Osteoblast (primary cell): Measurements from ENCODE around the gene HPSE2. TPM values are rescaled to one million over a fixed set of nuclear protein-coding genes. Genes with fewer than 3 reads are reported as not detected.

Source experiments
- DNase-seq: peaks from one replicate; pipeline ENCODE4 v3.0.0; 2011; ENCODE audit warnings: low spot score, mixed read lengths; ENCODE audit not compliant: insufficient read length; ENCODE audit errors: missing footprints
- H2AFZ ChIP-seq: 2 replicates; pipeline ENCODE4 v1.6.0; 2011; ENCODE audit warnings: mild to moderate bottlenecking, low read length
- H3K27ac ChIP-seq: 2 replicates; pipeline ENCODE4 v1.5.1; 2011; ENCODE audit warnings: mild to moderate bottlenecking, low read depth, low read length, moderate library complexity
- H3K27me3 ChIP-seq: 2 replicates; pipeline ENCODE4 v1.6.0; 2012; ENCODE audit warnings: mild to moderate bottlenecking, control low read depth, inconsistent platforms, low read length, moderate library complexity; ENCODE audit not compliant: insufficient read depth
- H3K36me3 ChIP-seq: 2 replicates; pipeline ENCODE4 v1.5.1; 2011; ENCODE audit warnings: mild to moderate bottlenecking, low read length, control low read depth, moderate library complexity; ENCODE audit not compliant: insufficient read depth
- H3K4me1 ChIP-seq: 2 replicates; pipeline ENCODE4 v1.5.1; 2011; ENCODE audit warnings: mild to moderate bottlenecking, low read length, control low read depth, moderate library complexity; ENCODE audit not compliant: insufficient read depth
- H3K4me2 ChIP-seq: 2 replicates; pipeline ENCODE4 v1.6.0; 2011; ENCODE audit warnings: mild to moderate bottlenecking, low read length; ENCODE audit not compliant: insufficient read depth
- H3K4me3 ChIP-seq: fragments of 200-600 bp; sonication (generic); 3 replicates; pipeline ENCODE4 v1.5.1; 2012; ENCODE audit warnings: mild to moderate bottlenecking, low read length, inconsistent platforms; ENCODE audit not compliant: insufficient read depth
- H3K79me2 ChIP-seq: 2 replicates; pipeline ENCODE4 v1.6.0; 2012; ENCODE audit warnings: mild to moderate bottlenecking, low read length, control low read depth, inconsistent platforms; ENCODE audit not compliant: insufficient read depth
- H3K9me3 ChIP-seq: 2 replicates; pipeline ENCODE4 v1.5.1; 2011; ENCODE audit warnings: low read depth, low read length, control low read depth
- H4K20me1 ChIP-seq: 2 replicates; pipeline ENCODE4 v1.6.0; 2012; ENCODE audit warnings: mild to moderate bottlenecking, low read length, control low read depth; ENCODE audit not compliant: insufficient read depth
- small RNA-seq: library from RNA; depleted of rRNA; stranded (forward); fragments of <200 nt; gene quantifications from one replicate; pipeline ENCODE3, GENCODE V24; 2012
- total RNA-seq: library from RNA; depleted of rRNA; stranded (reverse); fragments of >200 nt; gene quantifications from 2 replicates; pipeline ENCODE4 v1.2.3, GENCODE V29; 2012
- TF ChIP-seq, protein P1 (sequence below): IDR thresholded peaks from 2 replicates; pipeline ENCODE4 v1.5.1; 2011; ENCODE audit warnings: mild to moderate bottlenecking, low read depth, low read length, moderate library complexity; ENCODE audit errors: extremely low read depth

The HPSE2 gene
- total RNA-seq, 1 donor: not detected

DNA sequence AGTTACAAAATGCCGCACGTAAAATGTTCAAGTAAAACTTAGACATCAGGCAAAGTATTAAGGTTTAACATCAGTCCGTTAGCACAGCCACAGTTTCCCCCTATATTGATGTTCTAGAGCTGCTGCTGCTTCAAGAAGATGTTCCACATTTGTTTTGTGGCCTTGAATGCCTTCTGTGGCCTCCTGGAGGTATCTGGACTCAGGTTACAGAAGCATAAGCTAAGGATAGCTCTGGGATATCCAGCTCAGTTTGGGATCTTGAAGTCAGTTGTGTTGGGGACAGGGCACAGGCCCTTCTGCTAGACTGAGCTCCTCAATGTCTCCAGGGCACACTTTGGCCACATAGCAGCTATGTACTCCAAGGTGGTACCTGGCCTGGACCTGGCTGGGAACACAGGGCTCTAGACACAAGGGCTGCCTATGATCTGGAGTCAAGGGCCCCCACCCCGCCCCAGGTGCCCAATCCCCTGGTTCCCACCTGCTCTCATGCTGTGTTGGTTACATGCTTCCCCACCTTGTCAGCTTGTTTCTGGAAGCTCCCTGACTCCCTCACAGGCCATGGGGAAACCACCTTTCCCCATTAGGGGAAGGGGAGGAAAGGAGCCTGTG lies 825.4 kb downstream of the HPSE2 start:
- H3K9me3 ChIP-seq: no peaks in the 10 kb centered on the region
- no peak overlapping the region for H3K27ac ChIP-seq
- TF ChIP-seq, protein P1, sequence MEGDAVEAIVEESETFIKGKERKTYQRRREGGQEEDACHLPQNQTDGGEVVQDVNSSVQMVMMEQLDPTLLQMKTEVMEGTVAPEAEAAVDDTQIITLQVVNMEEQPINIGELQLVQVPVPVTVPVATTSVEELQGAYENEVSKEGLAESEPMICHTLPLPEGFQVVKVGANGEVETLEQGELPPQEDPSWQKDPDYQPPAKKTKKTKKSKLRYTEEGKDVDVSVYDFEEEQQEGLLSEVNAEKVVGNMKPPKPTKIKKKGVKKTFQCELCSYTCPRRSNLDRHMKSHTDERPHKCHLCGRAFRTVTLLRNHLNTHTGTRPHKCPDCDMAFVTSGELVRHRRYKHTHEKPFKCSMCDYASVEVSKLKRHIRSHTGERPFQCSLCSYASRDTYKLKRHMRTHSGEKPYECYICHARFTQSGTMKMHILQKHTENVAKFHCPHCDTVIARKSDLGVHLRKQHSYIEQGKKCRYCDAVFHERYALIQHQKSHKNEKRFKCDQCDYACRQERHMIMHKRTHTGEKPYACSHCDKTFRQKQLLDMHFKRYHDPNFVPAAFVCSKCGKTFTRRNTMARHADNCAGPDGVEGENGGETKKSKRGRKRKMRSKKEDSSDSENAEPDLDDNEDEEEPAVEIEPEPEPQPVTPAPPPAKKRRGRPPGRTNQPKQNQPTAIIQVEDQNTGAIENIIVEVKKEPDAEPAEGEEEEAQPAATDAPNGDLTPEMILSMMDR: no peak
- peaks cover 5% of the 10 kb centered on the region for H3K36me3 ChIP-seq
- H4K20me1 ChIP-seq: no peaks in the 10 kb centered on the region
- peaks cover 10% of the 10 kb centered on the region for H3K79me2 ChIP-seq
- no peak for DNase-seq
- no peak overlapping the region for H3K4me2 ChIP-seq
- H3K4me3 ChIP-seq: no peak overlapping the region
- H2AFZ ChIP-seq: no peak overlapping the region
- H3K4me1 ChIP-seq: peaks cover 10% of the 10 kb centered on the region
- no peaks in the 10 kb centered on the region for H3K27me3 ChIP-seq

DNA sequence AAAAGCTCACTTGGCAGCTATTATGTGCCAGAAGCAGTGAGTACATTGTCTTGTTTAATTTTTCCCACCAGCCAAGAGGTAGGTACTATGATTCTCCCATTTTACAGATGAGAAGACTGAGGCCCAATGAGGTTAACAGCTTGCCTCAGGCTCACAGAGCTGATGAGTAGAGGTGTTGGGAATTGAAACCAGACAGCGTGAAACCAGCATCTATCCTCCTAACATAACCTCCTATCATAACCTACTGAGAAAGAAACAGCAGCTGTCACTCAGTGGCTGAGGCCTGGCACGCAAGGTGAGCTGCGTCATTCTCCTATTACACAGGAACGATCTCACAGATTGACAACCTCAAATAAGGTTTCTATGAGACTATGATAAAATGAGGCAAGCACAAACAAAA lies 826.9 kb downstream of the HPSE2 start:
- Histone ChIP-seq H3K9me3 (no peaks in the 10 kb centered on the region), H3K4me2 (no peak overlapping the region), H3K27me3 (no peaks in the 10 kb centered on the region), H3K79me2 (no peaks in the 10 kb centered on the region), H2AFZ (no peak overlapping the region), H3K4me3 (no peak overlapping the region), H3K36me3 (peaks cover 5% of the 10 kb centered on the region), H3K27ac (no peak overlapping the region), H3K4me1 (peaks cover 14% of the 10 kb centered on the region), H4K20me1 (no peaks in the 10 kb centered on the region)
- no peak for DNase-seq
- TF ChIP-seq, protein P1: no peak

DNA sequence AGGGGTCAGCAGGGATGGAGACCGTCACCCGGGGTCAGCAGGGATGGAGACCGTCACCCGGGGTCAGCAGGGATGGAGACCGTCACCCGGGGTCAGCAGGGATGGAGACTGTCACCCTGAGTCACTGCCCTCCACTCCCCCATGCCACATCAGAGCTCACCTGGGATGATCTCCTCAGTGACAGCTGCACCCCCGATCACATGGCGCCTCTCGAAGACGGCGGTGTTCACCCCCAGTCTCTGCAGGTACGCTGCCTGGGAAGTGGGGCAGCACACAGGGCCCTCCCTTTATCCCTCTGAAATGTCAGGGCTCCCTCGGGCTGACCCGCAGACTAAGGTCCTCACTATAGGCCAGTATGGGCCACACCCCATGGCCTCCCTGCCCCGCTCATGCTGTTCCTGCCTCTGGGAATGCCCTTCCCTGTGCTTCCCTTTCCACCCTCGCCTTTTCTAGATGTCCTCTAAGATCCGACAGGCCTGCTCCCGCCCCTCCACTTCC lies 827.9 kb downstream of the HPSE2 start:
- H3K27me3 ChIP-seq: no peaks in the 10 kb centered on the region
- TF ChIP-seq, protein P1: no peak

More for the DNA sequence above, 827.9 kb downstream of the HPSE2 start:
- peaks cover 5% of the 10 kb centered on the region for H3K36me3 ChIP-seq
- DNase-seq: no peak
- no peaks in the 10 kb centered on the region for H4K20me1 ChIP-seq
- H2AFZ ChIP-seq: no peak overlapping the region
- no peak overlapping the region for H3K4me3 ChIP-seq
- H3K4me1 ChIP-seq: peaks cover 21% of the 10 kb centered on the region
- no peak overlapping the region for H3K27ac ChIP-seq
- no peaks in the 10 kb centered on the region for H3K9me3 ChIP-seq
- no peak overlapping the region for H3K4me2 ChIP-seq
- H3K79me2 ChIP-seq: no peaks in the 10 kb centered on the region

Small RNAs within 50 kb of the gene (small RNA-seq; reads per million reads assigned to genes)
- not detected for gene MIR4685
- gene MIR6507: not detected

Other genes starting within 250 kb of the HPSE2 start
- 0.29 and 0.36 TPM in 2 replicates for gene CNNM1, start 93.5 kb upstream of the HPSE2 start, total RNA-seq
- 36.2 and 42.7 TPM in 2 replicates for gene GOT1, start 194.8 kb upstream of the HPSE2 start, total RNA-seq